Measurements from ENCODE around the gene CDKN3. TPM values are rescaled to one million over a fixed set of nuclear protein-coding genes. Genes with fewer than 3 reads are reported as not detected.
"Not testable (repeated sequence)": the region's sequence is repeated elsewhere in the genome, so short reads cannot be mapped to it uniquely, and the experiment has no call there.

Gene CDKN3
- total RNA-seq, 2 donors from 2014 or later, result 68.0 to 73.3 TPM

- Mint-ChIP-seq H3K4me1 (no peaks in the 10 kb centered on the region), H3K36me3 (ENCODE audit: low read depth) (peaks cover 67% of the 10 kb centered on the region), H3K4me3 (no peak overlapping the region), H3K27me3 (no peaks in the 10 kb centered on the region), H3K27ac (no peak overlapping the region), H3K9me3 (no peaks in the 10 kb centered on the region)
- ATAC-seq (replicated peaks), result no peak
These were observed 28.3 kb downstream of the CDKN3 start for GRCh38 chr14:54425068-54425467.

- H3K36me3 Mint-ChIP-seq (ENCODE audit: low read depth), result peaks cover 73% of the 10 kb centered on the region
- H3K4me1 Mint-ChIP-seq, result no peaks in the 10 kb centered on the region
- H3K27ac Mint-ChIP-seq, result no peak overlapping the region
- ATAC-seq (replicated peaks), result no peak
- H3K9me3 Mint-ChIP-seq, result no peaks in the 10 kb centered on the region
- no peaks in the 10 kb centered on the region for H3K27me3 Mint-ChIP-seq
- H3K4me3 Mint-ChIP-seq, result no peak overlapping the region
These were observed 28.9 kb downstream of the CDKN3 start for GRCh38 chr14:54425537-54426274.

GRCh38 chr14:54427871-54428270 is 31.1 kb downstream of the CDKN3 start:
- no peak for ATAC-seq (replicated peaks)
- H3K9me3 Mint-ChIP-seq, result no peaks in the 10 kb centered on the region
- peaks cover 7% of the 10 kb centered on the region for H3K4me1 Mint-ChIP-seq
- no peaks in the 10 kb centered on the region for H3K27me3 Mint-ChIP-seq
- peaks cover 95% of the 10 kb centered on the region for H3K36me3 Mint-ChIP-seq (ENCODE audit: low read depth)
- H3K4me3 Mint-ChIP-seq, result no peak overlapping the region
- H3K27ac Mint-ChIP-seq, result no peak overlapping the region

GRCh38 chr14:54428527-54428926 is 31.7 kb downstream of the CDKN3 start:
- peaks cover 100% of the 10 kb centered on the region for H3K36me3 Mint-ChIP-seq (ENCODE audit: low read depth)
- H3K4me1 Mint-ChIP-seq, result peaks cover 13% of the 10 kb centered on the region
- H3K4me3 Mint-ChIP-seq, result no peak overlapping the region

GRCh38 chr14:54435500-54435981 is 38.7 kb downstream of the CDKN3 start:
- peak; percentile 99 for ATAC-seq (replicated peaks)
- no peaks in the 10 kb centered on the region for H3K27me3 Mint-ChIP-seq
- peak overlapping the region; percentile 90 for H3K27ac Mint-ChIP-seq
- H3K4me1 Mint-ChIP-seq, result peaks cover 57% of the 10 kb centered on the region
- peak overlapping the region; percentile 81 for H3K4me3 Mint-ChIP-seq
- peaks cover 86% of the 10 kb centered on the region for H3K36me3 Mint-ChIP-seq (ENCODE audit: low read depth)
- no peaks in the 10 kb centered on the region for H3K9me3 Mint-ChIP-seq

More at GRCh38 chr14:54428527-54428926, 31.7 kb downstream of the CDKN3 start:
- peak; percentile 62 for ATAC-seq (replicated peaks)
- Mint-ChIP-seq H3K9me3 (no peaks in the 10 kb centered on the region), H3K27ac (peak overlapping the region; percentile 24), H3K27me3 (no peaks in the 10 kb centered on the region)

- H3K4me3 Mint-ChIP-seq; H3K27me3 Mint-ChIP-seq; H3K27ac Mint-ChIP-seq; ATAC-seq (replicated peaks); H3K9me3 Mint-ChIP-seq: not testable (repeated sequence)
- Mint-ChIP-seq H3K36me3 (ENCODE audit: low read depth) (peaks cover 68% of the 10 kb centered on the region), H3K4me1 (peaks cover 57% of the 10 kb centered on the region)
These were observed 41.1 kb downstream of the CDKN3 start for GRCh38 chr14:54437954-54438353.

GRCh38 chr14:54438703-54439102 is 41.9 kb downstream of the CDKN3 start:
- Mint-ChIP-seq H3K4me1 (peaks cover 50% of the 10 kb centered on the region), H3K4me3 (peak overlapping the region; percentile 82), H3K27ac (peak overlapping the region; percentile 32), H3K27me3 (no peaks in the 10 kb centered on the region), H3K9me3 (no peaks in the 10 kb centered on the region), H3K36me3 (ENCODE audit: low read depth) (peaks cover 61% of the 10 kb centered on the region)
- no peak for ATAC-seq (replicated peaks)

GRCh38 chr14:54440037-54440436 is 43.2 kb downstream of the CDKN3 start:
- H3K27ac Mint-ChIP-seq, result peak overlapping the region; percentile 84
- H3K4me3 Mint-ChIP-seq, result peak overlapping the region; percentile 82
- H3K27me3 Mint-ChIP-seq, result peaks cover 4% of the 10 kb centered on the region
- peaks cover 38% of the 10 kb centered on the region for H3K4me1 Mint-ChIP-seq
- H3K36me3 Mint-ChIP-seq (ENCODE audit: low read depth), result peaks cover 48% of the 10 kb centered on the region
- no peak for ATAC-seq (replicated peaks)
- no peaks in the 10 kb centered on the region for H3K9me3 Mint-ChIP-seq

- peaks cover 4% of the 10 kb centered on the region for H3K27me3 Mint-ChIP-seq
- H3K36me3 Mint-ChIP-seq (ENCODE audit: low read depth), result peaks cover 43% of the 10 kb centered on the region
- peak overlapping the region; percentile 84 for H3K27ac Mint-ChIP-seq
- ATAC-seq (replicated peaks), result no peak
- H3K9me3 Mint-ChIP-seq, result no peaks in the 10 kb centered on the region
- H3K4me1 Mint-ChIP-seq, result peaks cover 33% of the 10 kb centered on the region
- peak overlapping the region; percentile 82 for H3K4me3 Mint-ChIP-seq
These were observed 43.7 kb downstream of the CDKN3 start for GRCh38 chr14:54440476-54440872.

- Mint-ChIP-seq H3K9me3 (no peaks in the 10 kb centered on the region), H3K27me3 (peaks cover 4% of the 10 kb centered on the region), H3K27ac (peak within 1 kb of the TSS; percentile 84), H3K36me3 (ENCODE audit: low read depth) (peaks cover 36% of the 10 kb centered on the region), H3K4me1 (peaks cover 26% of the 10 kb centered on the region), H3K4me3 (peak within 1 kb of the TSS; percentile 82)
- ATAC-seq (replicated peaks), result peak; percentile 96
These were observed 44.4 kb downstream of the CDKN3 start, which contains the start of gene CNIH1 for GRCh38 chr14:54440873-54441868. TSS of gene CNIH1 (minus strand) at chr14:54441374. CDS start at chr14:54441327, 47 bp downstream.

- H3K27ac Mint-ChIP-seq; H3K4me3 Mint-ChIP-seq; ATAC-seq (replicated peaks); H3K9me3 Mint-ChIP-seq; H3K27me3 Mint-ChIP-seq: not testable (repeated sequence)
- H3K4me1 Mint-ChIP-seq, result peaks cover 16% of the 10 kb centered on the region
- peaks cover 30% of the 10 kb centered on the region for H3K36me3 Mint-ChIP-seq (ENCODE audit: low read depth)
These were observed 46.2 kb downstream of the CDKN3 start for GRCh38 chr14:54442961-54443360.

GRCh38 chr14:54443981-54444380 is 47.2 kb downstream of the CDKN3 start:
- H3K36me3 Mint-ChIP-seq (ENCODE audit: low read depth), result peaks cover 22% of the 10 kb centered on the region
- no peak overlapping the region for H3K27ac Mint-ChIP-seq
- H3K27me3 Mint-ChIP-seq, result peaks cover 4% of the 10 kb centered on the region
- H3K4me1 Mint-ChIP-seq, result peaks cover 11% of the 10 kb centered on the region
- ATAC-seq (replicated peaks), result no peak
- no peaks in the 10 kb centered on the region for H3K9me3 Mint-ChIP-seq
- no peak overlapping the region for H3K4me3 Mint-ChIP-seq

GRCh38 chr14:54444681-54445080 is 47.9 kb downstream of the CDKN3 start:
- H3K27ac Mint-ChIP-seq, result no peak overlapping the region
- peaks cover 4% of the 10 kb centered on the region for H3K27me3 Mint-ChIP-seq
- ATAC-seq (replicated peaks), result no peak
- no peaks in the 10 kb centered on the region for H3K9me3 Mint-ChIP-seq
- peaks cover 7% of the 10 kb centered on the region for H3K4me1 Mint-ChIP-seq
- no peak overlapping the region for H3K4me3 Mint-ChIP-seq
- H3K36me3 Mint-ChIP-seq (ENCODE audit: low read depth), result peaks cover 15% of the 10 kb centered on the region

- H3K9me3 Mint-ChIP-seq, result no peaks in the 10 kb centered on the region
- H3K36me3 Mint-ChIP-seq (ENCODE audit: low read depth), result peaks cover 5% of the 10 kb centered on the region
- no peak for ATAC-seq (replicated peaks)
- no peak overlapping the region for H3K4me3 Mint-ChIP-seq
- no peak overlapping the region for H3K27ac Mint-ChIP-seq
- H3K4me1 Mint-ChIP-seq, result peaks cover 13% of the 10 kb centered on the region
- peaks cover 4% of the 10 kb centered on the region for H3K27me3 Mint-ChIP-seq
These were observed 49.4 kb downstream of the CDKN3 start for GRCh38 chr14:54446161-54446693.

Data from activated T-helper 17 cell treated with anti-CD3 and anti-CD28 coated beads, Interleukin-2, amount 50 U/mL, for 72 hours (primary cell).